SH-SY5Y (cell line): ENCODE data around the gene IL10RB.

ENCODE experiments used
- GATA2 ChIP-seq: IDR thresholded peaks from 2 replicates; pipeline ENCODE4 v1.6.1; 2011; ENCODE audit warnings: mild to moderate bottlenecking, low read depth, low read length
- GATA3 ChIP-seq: IDR thresholded peaks from 2 replicates; pipeline ENCODE4 v1.6.1; 2011; ENCODE audit warnings: low read depth, mild to moderate bottlenecking, low read length, moderate library complexity

- TF ChIP-seq GATA3 (no peak), GATA2 (no peak)
Measured at GRCh38 chr21:33293811-33294216, 27.6 kb downstream of the IL10RB start.
